ENCODE results near the gene DPEP1.
"Not testable (repeated sequence)": the region's sequence is repeated elsewhere in the genome, so short reads cannot be mapped to it uniquely, and the experiment has no call there.

The DPEP1 gene

DNA sequence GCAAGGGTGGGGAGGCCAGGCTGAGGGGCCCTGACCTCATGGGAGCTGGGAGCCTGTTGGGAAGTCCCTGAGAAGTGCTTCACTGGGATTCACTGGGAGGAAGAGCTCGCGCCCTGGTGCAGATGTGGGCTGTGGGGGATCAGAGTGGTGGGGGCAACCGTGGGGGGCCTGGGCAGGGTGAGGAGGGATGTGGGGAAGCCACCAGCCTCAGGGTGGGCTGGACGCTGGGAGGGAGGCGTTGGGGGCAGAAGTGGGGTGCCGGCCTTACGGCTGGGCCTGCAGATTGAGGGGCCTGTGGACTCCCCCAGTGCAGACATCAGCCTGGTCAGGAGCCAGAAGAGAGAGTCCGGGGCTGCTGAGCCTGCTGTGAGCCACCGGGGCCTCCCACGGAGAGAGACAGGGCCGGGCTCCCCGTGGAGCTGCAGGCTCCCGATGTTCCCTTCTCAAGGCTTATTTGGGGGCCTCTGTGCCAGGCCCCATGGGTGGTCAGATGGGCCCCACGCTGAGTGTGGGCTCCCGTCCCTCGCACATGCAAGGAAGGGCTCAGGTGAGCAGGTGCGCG, 7.8 kb downstream of the DPEP1 start:
- no peak for DNase-seq

DNA sequence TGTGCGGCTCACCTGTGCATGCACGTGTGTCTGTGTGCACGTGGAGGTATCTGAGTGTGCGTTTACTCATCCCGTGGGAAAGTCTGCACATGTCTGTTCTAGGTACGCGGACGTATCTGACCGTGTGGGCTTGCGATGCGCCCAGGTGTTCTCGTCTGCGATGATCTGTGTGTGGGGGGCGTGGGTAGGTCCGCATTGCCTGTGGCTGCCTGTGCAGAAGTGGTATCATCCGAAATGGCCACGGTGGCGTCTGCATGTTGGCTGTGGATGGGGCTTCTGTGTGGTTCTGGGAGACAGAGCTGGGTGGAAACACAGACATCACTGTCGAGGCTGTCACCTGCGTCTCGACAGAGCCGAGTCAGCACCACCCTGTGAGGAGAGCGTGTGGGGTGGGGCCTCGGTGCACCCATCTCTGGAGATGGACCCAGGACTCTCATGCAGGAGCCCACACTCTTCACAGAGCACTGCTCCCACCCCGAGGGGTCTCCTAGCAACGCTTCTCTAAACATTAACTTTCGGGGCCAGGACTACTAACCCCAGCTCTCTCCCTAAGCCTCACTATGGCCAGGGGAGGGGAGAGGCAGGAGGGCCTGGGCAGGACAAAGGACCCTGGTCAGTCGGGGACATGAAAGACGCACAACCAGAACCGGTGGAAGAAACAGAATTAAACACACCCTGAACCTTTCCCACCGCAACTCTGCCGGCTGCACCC, 8.4 kb downstream of the DPEP1 start:
- DNase-seq, result no peak

DNA sequence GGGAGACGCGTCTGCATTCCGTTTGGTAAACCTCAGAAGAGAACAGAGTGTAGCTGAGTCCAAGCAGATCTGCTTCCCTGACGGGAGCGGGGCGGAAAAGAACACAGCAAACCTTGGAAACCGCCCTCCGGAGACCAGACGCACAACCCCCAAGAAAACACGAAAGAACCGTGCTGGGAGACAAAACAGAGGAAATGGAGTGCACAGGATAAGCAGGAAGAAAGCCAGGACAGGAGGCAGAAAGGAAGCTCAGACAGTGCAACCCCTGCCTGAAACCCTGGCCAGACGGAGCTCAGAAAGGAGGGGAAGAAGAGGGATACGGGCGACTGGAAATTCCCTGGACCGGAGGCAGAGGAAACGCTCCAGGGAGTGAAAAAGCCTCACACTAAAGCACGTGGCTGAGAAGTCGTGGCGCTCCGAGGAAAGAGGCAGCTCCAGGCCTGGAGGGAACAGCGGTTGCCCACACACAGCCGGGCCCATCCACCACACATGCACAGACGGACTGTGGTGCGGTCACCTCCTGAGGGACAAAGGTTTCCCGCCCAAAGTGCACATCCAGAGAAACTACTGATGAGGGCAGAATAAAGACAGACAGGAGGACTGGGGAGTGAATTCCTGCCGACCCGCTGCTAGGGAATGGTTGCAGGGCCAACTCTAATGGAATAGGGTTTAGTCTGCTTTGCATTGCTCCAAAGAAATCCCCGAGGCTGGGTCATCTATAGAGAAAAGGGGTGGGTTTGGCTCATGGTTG, 10.2 kb downstream of the DPEP1 start:
- no peak for DNase-seq

DNA sequence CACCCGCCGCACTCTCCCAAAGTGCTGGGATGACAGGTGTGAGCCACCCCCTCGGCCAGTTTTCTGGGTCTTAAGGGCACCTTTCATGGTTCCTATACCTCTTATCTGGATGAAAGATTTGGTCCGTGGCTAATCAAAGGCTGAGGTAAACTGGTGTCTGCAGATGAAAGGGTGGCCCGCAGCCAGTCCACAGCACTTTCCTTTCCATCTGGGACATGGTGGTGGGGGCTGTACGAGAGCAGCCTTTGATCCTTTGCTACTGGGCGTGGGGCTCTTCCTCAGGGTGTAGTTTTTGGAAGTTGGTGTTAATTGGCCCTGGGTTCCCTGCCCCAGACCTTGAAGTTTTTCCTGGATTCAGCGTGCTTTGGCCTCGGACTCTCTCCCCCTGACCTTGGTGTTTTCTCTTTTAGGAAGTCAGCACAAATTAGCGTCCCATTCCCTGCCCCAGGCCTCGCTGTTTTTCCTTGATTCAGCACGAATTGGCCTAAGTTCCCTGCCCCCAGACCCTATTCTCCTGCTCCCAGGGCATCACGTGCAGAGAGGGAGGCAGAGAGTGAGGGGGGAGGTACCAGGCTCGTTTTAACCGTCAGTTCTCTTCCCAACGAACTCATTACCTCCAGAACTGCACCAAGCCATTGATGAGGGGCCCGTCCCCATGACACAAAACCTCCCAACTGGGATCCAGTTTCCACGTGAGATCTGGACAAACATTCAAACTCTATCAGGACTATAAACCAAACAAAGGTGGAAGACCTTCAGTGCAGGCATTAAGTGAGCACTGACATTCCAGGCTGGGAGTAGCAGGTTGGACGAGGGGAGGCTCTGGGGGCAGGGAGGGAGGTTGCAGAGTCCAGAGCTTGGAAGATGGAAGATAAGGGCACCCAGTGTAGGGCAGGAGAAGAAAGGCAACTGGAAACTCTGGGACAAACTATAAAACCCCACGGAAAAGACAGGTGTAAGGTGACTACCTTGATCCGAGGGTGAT, 11.6 kb downstream of the DPEP1 start:
- DNase-seq, result no peak

DNA sequence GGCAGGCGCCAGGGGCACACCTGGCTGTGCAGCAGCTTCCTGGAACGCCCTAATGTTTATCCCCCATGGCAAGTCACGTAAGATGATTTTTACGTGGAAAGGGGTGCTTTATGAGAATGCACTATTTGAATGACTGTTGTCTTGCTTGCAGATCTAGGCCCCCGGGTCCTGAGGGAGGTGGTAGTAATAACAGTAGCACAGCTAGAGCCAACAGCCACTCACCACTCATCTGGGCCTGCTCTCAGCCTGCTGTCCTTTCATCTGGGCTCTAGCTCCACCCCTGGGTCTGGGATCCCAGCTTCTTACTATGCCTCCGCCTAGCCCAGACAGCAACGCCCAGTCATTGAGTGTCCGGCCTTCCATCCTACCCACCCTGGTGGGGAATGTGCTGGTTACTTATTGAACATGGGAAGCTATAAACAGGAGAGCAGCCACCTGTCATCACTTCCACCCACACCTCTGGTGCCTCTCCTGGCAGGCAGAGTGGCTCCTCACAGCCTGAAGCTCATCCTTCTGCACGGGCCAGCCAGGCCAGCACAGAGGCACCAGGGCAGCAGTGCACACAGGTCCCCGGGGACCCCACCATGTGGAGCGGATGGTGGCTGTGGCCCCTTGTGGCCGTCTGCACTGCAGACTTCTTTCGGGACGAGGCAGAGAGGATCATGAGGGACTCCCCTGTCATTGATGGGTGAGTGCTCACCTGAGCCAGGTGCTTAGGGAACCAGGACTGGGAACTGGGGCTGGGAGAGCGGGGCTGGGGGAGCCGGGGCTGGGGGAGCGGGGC, 16.6 kb downstream of the DPEP1 start:
- DNase-seq, result no peak

DNA sequence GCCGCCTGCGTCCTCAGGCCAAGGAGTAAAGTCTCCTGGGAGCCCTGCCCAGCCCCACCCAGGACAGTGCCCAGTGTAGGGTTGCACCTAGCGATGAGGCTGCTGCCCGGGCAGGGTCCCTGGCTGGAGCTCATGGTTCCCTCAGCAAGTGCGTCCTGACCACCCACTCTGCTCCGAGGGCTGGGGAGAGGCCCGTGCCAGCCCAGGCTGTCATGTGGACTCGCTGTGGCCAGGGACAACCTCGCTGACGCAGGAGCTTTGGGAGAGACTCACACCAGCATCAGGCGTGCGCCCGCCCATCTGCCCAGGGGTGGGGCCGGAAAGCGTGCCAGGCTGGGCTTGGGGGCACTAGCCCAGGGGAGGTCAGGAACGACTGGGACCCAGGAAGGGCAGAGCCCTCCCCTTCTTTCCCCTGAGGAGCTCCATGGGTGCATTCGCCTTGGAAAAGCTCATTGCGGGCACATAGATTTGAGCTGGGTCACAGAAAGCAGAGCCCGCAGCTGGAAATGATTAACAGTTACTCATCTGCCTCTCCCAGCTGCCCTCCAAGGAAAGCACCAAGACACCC, 19.7 kb downstream of the DPEP1 start:
- no peak for DNase-seq

DNA sequence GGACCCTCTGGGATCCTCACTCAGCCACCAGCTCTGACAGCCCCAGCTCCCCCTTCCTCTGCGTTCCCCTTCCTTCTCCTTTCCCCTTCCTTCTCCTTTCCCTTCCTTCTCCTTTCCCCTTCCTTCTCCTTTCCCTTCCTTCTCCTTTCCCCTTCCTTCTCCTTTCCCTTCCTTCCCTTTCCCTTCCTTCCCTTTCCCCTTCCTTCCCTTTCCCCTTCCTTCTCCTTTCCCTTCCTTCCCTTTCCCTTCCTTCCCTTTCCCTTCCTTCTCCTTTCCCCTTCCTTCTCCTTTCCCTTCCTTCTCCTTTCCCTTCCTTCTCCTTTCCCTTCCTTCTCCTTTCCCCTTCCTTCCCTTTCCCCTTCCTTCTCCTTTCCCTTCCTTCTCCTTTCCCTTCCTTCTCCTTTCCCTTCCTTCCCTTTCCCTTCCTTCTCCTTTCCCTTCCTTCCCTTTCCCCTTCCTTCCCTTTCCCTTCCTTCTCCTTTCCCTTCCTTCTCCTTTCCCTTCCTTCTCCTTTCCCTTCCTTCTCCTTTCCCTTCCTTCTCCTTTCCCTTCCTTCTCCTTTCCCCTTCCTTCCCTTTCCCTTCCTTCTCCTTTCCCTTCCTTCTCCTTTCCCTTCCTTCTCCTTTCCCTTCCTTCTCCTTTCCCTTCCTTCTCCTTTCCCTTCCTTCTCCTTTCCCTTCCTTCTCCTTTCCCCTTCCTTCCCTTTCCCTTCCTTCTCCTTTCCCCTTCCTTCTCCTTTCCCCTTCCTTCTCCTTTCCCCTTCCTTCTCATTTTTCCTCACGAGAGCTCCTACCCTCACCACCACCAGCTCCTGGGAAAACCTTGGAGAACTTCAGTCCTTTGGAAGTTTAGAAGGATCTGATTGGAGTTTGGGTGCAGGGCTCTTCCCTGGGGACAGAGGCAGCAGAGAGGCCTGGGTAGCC, 21.3 kb downstream of the DPEP1 start:
- not testable (repeated sequence) for DNase-seq

DNA sequence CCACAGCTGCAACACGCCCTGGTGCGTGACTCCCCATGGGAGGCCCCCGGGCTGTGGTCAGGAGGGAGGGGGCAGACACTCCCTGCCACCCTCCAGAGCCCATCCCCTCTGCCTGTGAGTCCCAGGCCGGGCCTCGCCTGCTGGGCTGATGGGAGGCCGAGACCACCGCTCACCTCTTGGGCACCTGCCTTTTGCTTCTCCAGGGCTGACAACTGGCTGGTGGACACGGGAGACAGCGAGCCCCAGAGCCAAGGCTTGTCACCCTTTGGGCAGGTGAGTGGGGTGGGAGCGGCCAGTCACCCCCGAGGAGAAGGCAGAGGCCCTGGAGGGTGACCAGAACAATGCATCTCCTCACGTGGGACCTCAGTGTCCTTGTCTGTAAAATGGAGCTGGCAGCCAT, 23.2 kb downstream of the DPEP1 start:
- no peak for DNase-seq

DNA sequence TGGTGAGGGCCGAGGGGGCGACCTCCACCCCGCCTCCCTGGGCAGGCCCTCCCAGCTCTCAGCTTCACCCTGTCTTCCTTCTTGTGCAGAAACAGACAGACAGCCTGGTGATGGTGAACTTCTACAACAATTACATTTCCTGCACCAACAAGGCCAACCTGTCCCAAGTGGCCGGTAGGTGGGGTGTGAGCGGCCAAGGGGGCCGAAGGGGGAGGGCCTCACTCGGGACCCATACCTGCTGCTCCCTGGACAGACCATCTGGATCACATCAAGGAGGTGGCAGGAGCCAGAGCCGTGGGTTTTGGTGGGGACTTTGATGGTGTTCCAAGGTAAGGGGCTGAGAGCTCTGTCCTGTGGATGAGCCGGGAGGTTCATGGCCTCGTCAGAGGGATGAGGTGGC, 23.9 kb downstream of the DPEP1 start:
- DNase-seq, result no peak

DNA sequence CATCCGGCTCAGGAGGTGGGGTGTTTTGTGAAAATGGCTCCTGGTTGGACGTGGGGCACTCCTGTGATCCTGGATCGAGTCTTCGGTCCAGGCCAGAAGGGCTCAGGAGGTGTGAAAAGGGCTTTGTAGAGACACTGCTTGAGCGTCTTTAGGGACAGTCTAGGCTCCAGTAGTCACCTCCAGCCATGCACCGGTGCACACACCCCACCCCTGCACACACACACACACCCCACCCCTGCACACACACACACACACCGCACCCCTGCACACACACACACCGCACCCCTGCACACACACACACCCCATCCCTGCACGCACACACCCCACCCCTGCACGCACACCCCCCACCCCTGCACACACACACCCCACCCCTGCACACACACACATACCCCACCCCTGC, 25.0 kb downstream of the DPEP1 start:
- DNase-seq, result no peak

DNA sequence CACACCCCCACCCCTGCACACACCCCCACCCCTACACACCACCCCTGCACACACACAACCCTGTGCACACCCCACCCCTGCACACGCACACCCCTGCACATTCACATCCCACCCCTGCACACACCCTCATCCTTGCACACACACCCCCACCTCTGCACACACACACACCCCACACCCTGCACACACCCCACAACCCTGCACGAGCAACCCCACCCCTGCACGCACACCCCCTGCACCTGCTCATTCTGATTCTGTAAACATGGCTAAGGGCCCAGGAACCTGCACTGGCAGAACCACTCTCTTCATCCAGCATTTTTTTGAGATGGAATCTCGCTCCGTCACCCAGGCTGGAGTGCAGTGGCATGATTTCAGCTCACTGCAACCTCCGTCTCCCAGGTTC, 25.9 kb downstream of the DPEP1 start:
- DNase-seq, result no peak

DNA sequence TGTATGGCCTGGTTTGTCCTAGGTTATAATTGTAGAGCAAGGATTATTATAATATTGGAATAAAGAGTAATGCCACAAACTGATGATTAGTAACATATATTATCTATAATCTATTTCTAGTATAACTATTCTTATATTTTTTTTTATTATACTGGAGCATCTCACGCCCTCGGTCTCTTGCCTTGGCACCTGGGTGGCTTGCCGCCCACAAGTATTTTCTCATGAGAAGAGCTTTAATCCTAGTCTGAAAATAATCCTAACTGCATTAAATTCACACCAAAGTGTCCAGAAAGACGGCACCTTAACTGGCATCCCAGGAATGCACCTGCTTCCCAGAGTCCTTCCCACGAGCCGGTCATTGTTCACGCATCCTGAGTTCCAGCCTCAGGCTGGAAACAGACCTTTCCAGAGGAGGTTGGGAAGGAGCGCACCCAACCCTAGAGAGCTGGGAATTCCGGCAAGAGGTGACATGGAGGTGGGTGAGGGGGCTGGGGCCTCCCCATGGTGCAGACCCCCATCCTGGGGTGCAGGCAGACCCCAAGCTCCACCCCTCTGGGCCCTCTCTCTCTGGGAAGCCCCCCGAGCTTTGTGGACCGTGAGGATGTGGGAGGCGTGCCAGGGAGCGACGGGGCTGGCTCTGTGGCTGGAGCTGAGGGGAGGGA, 28.1 kb downstream of the DPEP1 start:
- no peak for DNase-seq

DNA sequence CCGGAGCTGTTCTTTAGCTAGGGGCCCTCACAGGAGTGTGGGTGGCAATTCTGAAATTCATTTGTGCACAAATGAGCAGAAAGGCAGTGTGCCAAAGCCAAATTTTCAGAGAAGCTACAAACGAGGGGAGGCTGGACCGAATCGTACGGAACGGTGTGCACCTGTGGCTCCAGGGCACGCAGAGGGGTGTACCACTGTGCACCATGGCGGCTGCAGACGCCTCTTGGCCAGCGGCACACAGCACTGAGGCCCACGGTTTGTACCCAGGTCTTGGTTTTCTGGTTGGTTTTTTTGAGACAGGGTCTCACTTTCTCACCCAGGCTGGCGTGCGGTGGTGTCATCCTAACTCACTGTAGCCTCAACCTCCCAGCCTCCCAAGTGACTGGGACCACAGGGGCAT, 29.1 kb downstream of the DPEP1 start:
- DNase-seq, result no peak

DNA sequence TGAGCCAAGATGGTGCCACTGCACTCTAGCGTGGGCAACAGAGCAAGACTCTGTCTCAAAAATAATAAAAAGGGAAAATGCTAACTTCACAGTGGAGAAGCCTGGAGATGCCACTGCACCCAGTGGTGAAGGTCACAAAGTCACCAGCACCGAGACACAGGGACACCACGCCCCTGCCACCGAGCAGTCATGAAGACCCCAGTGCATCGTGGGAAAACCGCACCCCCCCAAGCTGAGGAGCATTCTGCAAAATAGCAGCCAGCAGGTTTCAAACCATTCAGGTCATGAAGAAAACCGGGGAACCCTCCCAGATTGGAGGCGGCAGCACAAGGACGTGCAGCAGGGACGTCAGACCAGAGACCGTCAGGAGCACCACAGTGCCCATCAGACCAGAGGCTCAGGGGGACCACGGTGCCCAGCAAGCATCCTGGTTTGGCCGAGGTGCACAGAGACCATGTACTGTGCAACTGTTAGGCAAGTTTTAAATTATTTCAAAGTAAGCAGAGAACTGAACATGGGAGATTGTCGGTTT, 30.4 kb downstream of the DPEP1 start:
- DNase-seq, result no peak

DNA sequence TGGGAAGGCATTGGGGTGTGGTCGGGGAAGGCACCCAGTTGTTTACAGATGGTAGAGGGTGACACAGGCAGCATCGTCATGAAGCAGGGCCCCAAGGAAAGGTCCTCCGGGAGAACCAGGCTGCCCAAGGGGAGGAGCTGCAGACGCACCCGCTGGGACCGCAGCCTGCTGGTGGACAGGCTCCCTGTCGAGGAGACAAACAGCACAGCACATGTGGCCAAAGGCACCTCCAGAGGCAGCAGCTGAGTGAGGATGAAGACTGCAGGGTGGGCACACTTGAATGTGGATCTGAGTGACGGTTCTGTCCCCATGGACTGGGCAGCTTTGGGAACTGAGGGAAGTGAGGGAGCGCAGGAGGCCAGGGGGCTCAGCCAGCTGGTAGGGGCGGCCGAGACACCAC, 31.7 kb downstream of the DPEP1 start:
- DNase-seq, result no peak

DNA sequence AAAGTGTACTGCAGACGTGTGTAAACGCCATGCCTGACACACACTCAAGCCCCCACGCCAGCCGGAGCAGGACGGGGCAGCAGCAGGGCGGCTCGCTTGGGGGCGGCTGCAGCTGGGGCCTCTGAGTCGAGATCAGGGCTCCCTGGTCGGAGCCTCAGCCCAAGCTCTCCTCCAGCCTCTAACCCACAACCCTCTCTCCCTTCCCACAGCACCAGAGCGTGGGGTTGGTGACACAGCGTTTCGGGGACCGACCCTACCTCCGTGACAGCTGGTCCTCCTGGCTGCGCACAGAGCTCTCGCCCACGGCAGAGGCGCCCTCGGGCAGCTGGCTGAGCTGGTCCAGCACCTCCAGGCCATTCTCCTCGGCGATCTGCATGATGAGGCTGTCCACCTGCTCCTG, 32.8 kb downstream of the DPEP1 start:
- DNase-seq, result no peak

DNA sequence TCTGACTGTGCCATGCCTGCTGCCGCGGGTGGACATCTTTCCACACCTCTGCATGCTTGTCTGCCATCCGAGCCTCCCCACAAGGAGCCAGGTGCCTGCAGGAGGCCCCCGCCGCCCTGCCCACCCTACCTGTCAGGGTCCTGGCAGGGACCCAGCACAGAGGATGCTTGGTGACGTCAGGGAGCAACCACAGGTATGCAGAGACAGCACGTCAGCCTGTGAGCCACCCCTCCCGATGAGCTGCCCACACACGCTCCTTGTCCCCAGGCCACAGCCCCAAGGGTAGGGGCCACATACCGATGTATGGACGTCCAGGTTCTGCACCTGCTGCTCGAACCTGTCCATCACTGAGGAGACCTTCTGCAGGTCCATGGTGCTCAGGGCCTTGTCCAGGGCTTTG, 33.5 kb downstream of the DPEP1 start:
- no peak for DNase-seq

DNA sequence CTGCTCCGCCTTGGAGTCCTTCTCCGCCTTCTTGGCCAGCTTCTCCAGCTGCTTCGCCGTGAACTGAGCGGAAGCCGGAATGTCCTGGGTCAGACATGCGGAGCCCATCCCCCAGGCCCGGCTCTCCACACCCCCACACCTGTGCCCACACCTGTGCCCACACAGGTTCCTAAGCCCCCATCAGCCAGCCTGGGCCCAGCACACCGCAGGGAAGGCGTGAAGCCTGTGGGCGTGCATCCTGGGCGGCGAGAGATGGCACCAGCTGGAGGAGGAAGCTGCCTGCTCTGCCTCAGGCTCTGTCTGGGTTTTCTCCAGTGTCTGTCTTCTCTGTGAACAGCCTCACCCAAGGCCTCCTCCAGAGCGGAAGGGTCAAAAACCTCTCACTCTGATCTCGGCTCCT, 38.1 kb downstream of the DPEP1 start:
- no peak for DNase-seq

DNA sequence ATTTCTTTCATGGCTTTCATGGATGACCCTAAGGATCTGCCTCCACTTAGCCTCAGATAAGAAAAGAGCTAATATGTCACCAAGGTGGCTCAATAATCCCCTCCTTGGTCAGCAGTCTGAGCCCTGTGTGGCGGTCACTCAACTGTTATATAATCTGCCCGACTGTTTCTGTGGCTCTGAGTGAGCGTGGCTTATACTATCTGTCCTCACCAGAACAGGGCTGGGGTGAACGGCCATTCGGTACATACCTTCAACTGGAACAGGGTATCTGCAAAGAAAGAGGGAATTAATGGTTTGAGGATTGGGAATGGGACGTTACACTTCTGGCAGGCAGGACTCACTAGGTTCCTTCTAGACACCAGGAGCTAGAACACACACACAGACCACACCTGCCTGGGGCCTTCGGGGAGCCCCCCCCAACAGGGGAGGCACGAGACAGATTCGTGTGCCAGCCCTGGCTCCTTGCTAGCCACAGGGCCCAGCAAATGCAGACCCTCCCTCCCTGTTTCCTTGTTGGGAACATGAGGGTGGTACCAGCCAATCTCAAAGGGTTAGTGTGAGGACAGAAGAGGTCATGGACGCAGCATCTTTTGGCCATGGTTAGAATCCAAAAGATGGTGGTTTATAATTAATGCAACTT, 40.3 kb downstream of the DPEP1 start:
- no peak for DNase-seq

Data from CD4-positive, alpha-beta T cell treated with Interferon alpha-2 for 1 hour (primary cell).